Neuronal stem cell (in vitro differentiated cells): ENCODE data around the gene RGP1.

Experiments
- DNase-seq: peaks from one replicate; pipeline ENCODE4 v3.0.0-alpha.2; 2013; ENCODE audit warnings: low spot score
- H2AFZ ChIP-seq: one replicate; pipeline ENCODE4 v1.6.1; 2013; ENCODE audit warnings: mild to moderate bottlenecking, low read length, inconsistent platforms
- H2AK5ac ChIP-seq: 2 replicates; pipeline ENCODE4 v1.6.1; 2013; ENCODE audit warnings: low read depth, mild to moderate bottlenecking, inconsistent platforms, low read length, moderate library complexity, mixed read lengths
- H2BK120ac ChIP-seq: 2 replicates; pipeline ENCODE4 v1.6.1; 2013; ENCODE audit warnings: low read depth, mild to moderate bottlenecking, inconsistent platforms, low read length, moderate library complexity, mixed read lengths
- H2BK12ac ChIP-seq: one replicate; pipeline ENCODE4 v1.6.1; 2013; ENCODE audit warnings: low read length, inconsistent platforms
- H2BK15ac ChIP-seq: 2 replicates; pipeline ENCODE4 v1.6.1; 2013; ENCODE audit warnings: mild to moderate bottlenecking, low read length, inconsistent platforms, mixed read lengths
- H2BK5ac ChIP-seq: one replicate; pipeline ENCODE4 v1.6.1; 2013; ENCODE audit warnings: inconsistent platforms, mild to moderate bottlenecking, low read length, moderate library complexity
- H3K14ac ChIP-seq: one replicate; pipeline ENCODE4 v1.6.1; 2013; ENCODE audit warnings: low read length, inconsistent platforms
- H3K18ac ChIP-seq: 2 replicates; pipeline ENCODE4 v1.6.1; 2013; ENCODE audit warnings: low read length, inconsistent platforms
- H3K23ac ChIP-seq: 2 replicates; pipeline ENCODE4 v1.6.1; 2013; ENCODE audit warnings: low read depth, mild to moderate bottlenecking, mixed read lengths, low read length, inconsistent platforms; ENCODE audit not compliant: poor library complexity
- H3K27ac ChIP-seq: replicated peaks from 3 replicates; pipeline ENCODE4 v1.5.1; 2013; ENCODE audit warnings: low read length, inconsistent platforms
- H3K27me3 ChIP-seq, 3 experiments: 2 replicates each; pipeline ENCODE4 v1.6.1; 2013; ENCODE audit warnings: low read length in 3 of 3, mild to moderate bottlenecking in 2 of 3, inconsistent platforms in 1 of 3, low read depth in 1 of 3, mixed read lengths in 1 of 3, moderate library complexity in 1 of 3; ENCODE audit not compliant: control insufficient read depth in 3 of 3, insufficient read depth in 3 of 3
- H3K36me3 ChIP-seq, 2 donors: replicated peaks in 1 of 2; 2 replicates each; pipeline ENCODE4 v1.6.1; 2013; ENCODE audit warnings: low read length in 2 of 2; ENCODE audit not compliant: control insufficient read depth in 2 of 2, insufficient read depth in 2 of 2
- H3K4ac ChIP-seq: 2 replicates; pipeline ENCODE4 v1.6.1; 2013; ENCODE audit warnings: inconsistent platforms, mild to moderate bottlenecking, low read length, moderate library complexity
- H3K4me1 ChIP-seq, 2 donors: 1 replicate in 1 of 2; 2 replicates in 1 of 2; pipeline ENCODE4 v1.6.1; 2013; ENCODE audit warnings: low read length in 2 of 2, low read depth in 1 of 2; ENCODE audit not compliant: control insufficient read depth in 2 of 2, insufficient read depth in 1 of 2
- H3K4me2 ChIP-seq: one replicate; pipeline ENCODE4 v1.6.1; 2013; ENCODE audit warnings: mild to moderate bottlenecking, low read length, inconsistent platforms; ENCODE audit not compliant: insufficient read depth, poor library complexity, severe bottlenecking
- H3K4me3 ChIP-seq, 2 donors: 2 replicates each; pipeline ENCODE4 v1.5.1; 2013; ENCODE audit warnings: low read length in 2 of 2, mild to moderate bottlenecking in 2 of 2, inconsistent platforms in 1 of 2, moderate library complexity in 1 of 2
- H3K79me1 ChIP-seq: one replicate; pipeline ENCODE4 v1.6.1; 2013; ENCODE audit warnings: low read depth, mild to moderate bottlenecking, inconsistent platforms, low read length, moderate library complexity
- H3K9ac ChIP-seq: one replicate; pipeline ENCODE4 v1.6.1; 2013; ENCODE audit warnings: mild to moderate bottlenecking, low read depth, low read length, inconsistent platforms; ENCODE audit not compliant: poor library complexity
- H3K9me3 ChIP-seq, 2 donors: replicated peaks in 1 of 2; 2 replicates each; pipeline versions ENCODE3 to v1.6.1; 2013; ENCODE audit warnings: low read length in 2 of 2, mild to moderate bottlenecking in 2 of 2, inconsistent platforms in 1 of 2, low read depth in 1 of 2, mixed read lengths in 1 of 2, moderate library complexity in 1 of 2; ENCODE audit not compliant: control insufficient read depth in 2 of 2, insufficient read depth in 1 of 2
- H4K8ac ChIP-seq: one replicate; pipeline ENCODE4 v1.6.1; 2013; ENCODE audit warnings: low read depth, mild to moderate bottlenecking, inconsistent platforms, low read length, moderate library complexity
- H4K91ac ChIP-seq: one replicate; pipeline ENCODE4 v1.6.1; 2013; ENCODE audit warnings: low read length, low read depth, mild to moderate bottlenecking, inconsistent platforms; ENCODE audit not compliant: poor library complexity
- WGBS, 2 donors: extraction: QIAGEN DNeasy Blood & Tissue Kit; methylation state at CpG; one replicate each; pipeline ENCODE4 v1.1.7; 2013; ENCODE audit warnings: missing lambda C conversion rate in 2 of 2, mixed read lengths in 1 of 2; ENCODE audit not compliant: insufficient read length in 2 of 2, insufficient replicate concordance in 1 of 2; ENCODE audit errors: extremely low coverage in 2 of 2; 5-methylcytosine and 5-hydroxymethylcytosine counted together

The RGP1 gene

DNA sequence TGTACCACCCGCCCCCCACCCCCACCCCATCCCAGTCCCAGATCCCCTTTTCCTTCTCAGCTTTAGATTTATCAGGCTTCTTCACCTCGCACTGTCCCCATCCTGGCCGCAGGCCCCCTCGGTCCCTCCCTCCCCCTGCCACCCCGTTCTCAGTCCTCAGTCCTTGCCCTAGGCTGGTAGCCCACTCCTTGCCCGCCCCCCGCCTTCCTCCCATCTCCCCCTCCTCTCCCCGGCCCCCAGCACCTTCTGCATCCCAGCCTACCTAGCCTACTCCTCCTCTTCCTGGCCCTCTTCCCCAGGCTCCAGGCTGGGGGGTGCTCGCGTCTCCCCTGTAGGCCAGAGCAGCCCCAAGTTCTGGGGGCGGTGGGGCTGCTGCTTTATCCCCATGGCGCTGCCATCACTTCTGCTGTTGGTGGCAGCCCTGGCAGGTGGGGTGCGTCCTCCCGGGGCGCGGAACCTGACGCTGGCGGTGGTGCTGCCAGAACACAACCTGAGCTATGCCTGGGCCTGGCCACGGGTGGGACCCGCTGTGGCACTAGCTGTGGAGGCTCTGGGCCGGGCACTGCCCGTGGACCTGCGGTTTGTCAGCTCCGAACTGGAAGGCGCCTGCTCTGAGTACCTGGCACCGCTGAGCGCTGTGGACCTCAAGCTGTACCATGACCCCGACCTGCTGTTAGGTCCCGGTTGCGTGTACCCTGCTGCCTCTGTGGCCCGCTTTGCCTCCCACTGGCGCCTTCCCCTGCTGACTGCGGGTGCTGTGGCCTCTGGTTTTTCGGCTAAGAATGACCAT lies 43.1 kb downstream of the RGP1 start:
- no CpG with 5 or more reads among the region's 34 CpGs for WGBS, 2 donors
- H2AK5ac ChIP-seq, result peak overlapping the region; percentile 91
- peak overlapping the region; percentile 75 for H3K4me2 ChIP-seq
- H3K14ac ChIP-seq, result peak overlapping the region; percentile 48
- no peak overlapping the region for H2BK15ac ChIP-seq
- peak overlapping the region; percentile 77 for H2BK12ac ChIP-seq
- peak overlapping the region; percentile 89 for H4K91ac ChIP-seq
- H3K27ac ChIP-seq, result no peak overlapping the region
- H2AFZ ChIP-seq, result no peak overlapping the region
- peaks cover 6 to 7% of the 10 kb centered on the region in 2 donors for H3K4me1 ChIP-seq
- H3K18ac ChIP-seq, result peak overlapping the region; percentile 60
- no peak overlapping the region for H4K8ac ChIP-seq
- H3K27me3 ChIP-seq, result peaks cover 0 to 19% (median 0%) of the 10 kb centered on the region in 3 experiments
- peaks cover 0 to 4% of the 10 kb centered on the region in 2 donors for H3K36me3 ChIP-seq
- H3K23ac ChIP-seq, result peak overlapping the region; percentile 80
- H3K4me3 ChIP-seq, result no peak overlapping the region
- no peak for DNase-seq
- H2BK5ac ChIP-seq, result peak overlapping the region; percentile 70
- H3K9ac ChIP-seq, result peak overlapping the region; percentile 53
- peak overlapping the region; percentile 78 for H3K4ac ChIP-seq
- peaks cover 2% of the 10 kb centered on the region for H3K79me1 ChIP-seq
- H2BK120ac ChIP-seq, result no peak overlapping the region
- no peaks in the 10 kb centered on the region for H3K9me3 ChIP-seq

DNA sequence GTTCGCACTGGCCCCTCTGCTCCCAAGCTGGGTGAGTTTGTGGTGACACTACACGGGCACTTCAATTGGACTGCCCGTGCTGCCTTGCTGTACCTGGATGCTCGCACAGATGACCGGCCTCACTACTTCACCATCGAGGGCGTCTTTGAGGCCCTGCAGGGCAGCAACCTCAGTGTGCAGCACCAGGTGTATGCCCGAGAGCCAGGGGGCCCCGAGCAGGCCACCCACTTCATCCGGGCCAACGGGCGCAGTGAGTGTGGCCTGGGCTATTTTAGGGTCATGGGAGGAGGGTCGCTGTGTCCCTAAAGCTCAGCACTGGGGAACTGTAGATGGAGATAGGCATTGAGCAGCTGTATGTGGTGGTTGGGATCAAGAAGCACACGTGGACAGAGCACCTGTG lies 43.7 kb downstream of the RGP1 start:
- Histone ChIP-seq H3K14ac (no peak overlapping the region), H3K27me3 (peaks cover 0 to 19% (median 0%) of the 10 kb centered on the region in 3 experiments), H4K91ac (no peak overlapping the region), H3K9ac (peak overlapping the region; percentile 53), H3K36me3 (peaks cover 0 to 4% of the 10 kb centered on the region in 2 donors), H2AFZ (no peak overlapping the region), H3K4me2 (no peak overlapping the region), H3K4me3 (peak overlapping the region in 1 of 2 donors; percentile 3), H3K27ac (no peak overlapping the region), H2BK12ac (no peak overlapping the region), H2BK120ac (no peak overlapping the region), H3K4ac (no peak overlapping the region), H4K8ac (no peak overlapping the region), H2AK5ac (no peak overlapping the region), H3K18ac (no peak overlapping the region), H2BK5ac (peak overlapping the region; percentile 27), H3K79me1 (peaks cover 2% of the 10 kb centered on the region), H2BK15ac (no peak overlapping the region), H3K9me3 (no peaks in the 10 kb centered on the region), H3K23ac (no peak overlapping the region), H3K4me1 (peaks cover 6 to 7% of the 10 kb centered on the region in 2 donors)
- DNase-seq, result no peak
- WGBS, 2 donors, result no CpG with 5 or more reads among the region's 14 CpGs

DNA sequence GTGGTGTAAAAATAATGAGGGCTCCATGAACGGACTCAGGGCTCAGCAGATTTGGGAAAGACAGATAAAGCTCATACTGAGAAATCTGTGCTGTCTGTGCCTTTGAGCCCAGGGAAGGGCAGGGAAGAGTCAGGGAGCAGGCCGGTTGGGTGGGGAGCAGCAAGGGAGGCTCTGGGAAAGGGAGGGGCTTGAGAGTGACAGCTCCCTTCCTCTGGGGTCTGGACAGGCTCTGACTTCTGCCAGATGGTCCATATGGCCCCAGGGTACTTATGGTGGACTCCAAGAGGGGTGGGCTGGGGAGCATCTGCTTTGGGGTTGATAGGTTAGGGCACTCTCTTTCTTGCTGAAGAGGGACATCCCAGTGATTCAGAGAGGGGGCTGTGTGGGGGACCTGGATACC lies 44.4 kb downstream of the RGP1 start:
- Histone ChIP-seq H3K9ac (no peak overlapping the region), H3K4ac (no peak overlapping the region), H2BK12ac (no peak overlapping the region), H2BK120ac (no peak overlapping the region), H4K8ac (no peak overlapping the region), H3K79me1 (peaks cover 2% of the 10 kb centered on the region), H3K36me3 (peaks cover 0 to 4% of the 10 kb centered on the region in 2 donors), H3K9me3 (no peaks in the 10 kb centered on the region), H2AFZ (no peak overlapping the region), H2BK15ac (no peak overlapping the region), H3K27me3 (peaks cover 0 to 19% (median 0%) of the 10 kb centered on the region in 3 experiments), H3K27ac (no peak overlapping the region), H3K4me2 (no peak overlapping the region), H3K23ac (no peak overlapping the region), H3K18ac (no peak overlapping the region), H2AK5ac (no peak overlapping the region), H4K91ac (no peak overlapping the region), H2BK5ac (no peak overlapping the region), H3K4me3 (no peak overlapping the region), H3K4me1 (peaks cover 6 to 7% of the 10 kb centered on the region in 2 donors), H3K14ac (no peak overlapping the region)
- DNase-seq, result no peak
- WGBS, 2 donors, result no CpG with 5 or more reads among the region's 2 CpGs

DNA sequence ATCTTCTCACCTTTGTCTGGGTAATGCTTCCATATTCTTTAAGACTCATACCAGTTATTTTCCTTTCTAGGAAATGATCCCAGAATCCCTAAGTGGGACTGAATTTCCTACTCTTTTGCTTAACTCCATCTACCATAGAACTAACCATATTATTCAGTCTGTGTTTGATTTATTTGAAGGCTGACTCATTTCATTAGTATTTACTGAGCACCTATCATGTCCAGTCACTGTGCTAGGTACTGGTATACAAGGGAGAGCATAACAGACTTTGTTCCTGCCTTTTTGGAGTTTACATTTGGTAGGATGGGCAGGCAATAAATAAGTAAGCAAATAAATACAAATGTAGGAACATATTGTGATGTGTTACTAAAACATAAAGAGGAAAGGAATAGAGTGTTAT lies 46.6 kb downstream of the RGP1 start:
- Histone ChIP-seq H2AK5ac (no peak overlapping the region), H4K91ac (no peak overlapping the region), H3K79me1 (peaks cover 2% of the 10 kb centered on the region), H3K4ac (no peak overlapping the region), H4K8ac (no peak overlapping the region), H3K9me3 (no peaks in the 10 kb centered on the region), H3K4me3 (no peak overlapping the region), H2BK120ac (no peak overlapping the region), H3K9ac (no peak overlapping the region), H3K18ac (no peak overlapping the region), H3K14ac (no peak overlapping the region), H3K36me3 (peaks cover 0 to 9% of the 10 kb centered on the region in 2 donors), H3K27ac (no peak overlapping the region), H2BK12ac (no peak overlapping the region), H2BK5ac (no peak overlapping the region), H2BK15ac (no peak overlapping the region), H2AFZ (no peak overlapping the region), H3K27me3 (peaks cover 0 to 39% (median 0%) of the 10 kb centered on the region in 3 experiments), H3K4me1 (peaks cover 3 to 4% of the 10 kb centered on the region in 2 donors), H3K4me2 (no peak overlapping the region), H3K23ac (no peak overlapping the region)
- no peak for DNase-seq
